Mesenchymal stem cell (in vitro differentiated cells and primary cell): ENCODE data around the gene IL11.

ENCODE experiments used
- DNase-seq: peaks from one replicate; pipeline ENCODE4 v3.0.0-alpha.2; 2013
- H2AFZ ChIP-seq: one replicate; pipeline ENCODE4 v1.6.1; 2013; ENCODE audit warnings: low read depth, mild to moderate bottlenecking, control low read depth, inconsistent platforms, low read length, moderate library complexity
- H2AK5ac ChIP-seq: 2 replicates; pipeline ENCODE4 v1.6.1; 2013; ENCODE audit warnings: low read length, moderate library complexity, mild to moderate bottlenecking, inconsistent platforms; ENCODE audit not compliant: severe bottlenecking
- H2BK120ac ChIP-seq: one replicate; pipeline ENCODE4 v1.6.1; 2013; ENCODE audit warnings: low read depth, mild to moderate bottlenecking, inconsistent platforms, low read length, moderate library complexity
- H2BK12ac ChIP-seq, 2 experiments: one replicate each; pipeline ENCODE4 v1.6.1; 2013; ENCODE audit warnings: inconsistent platforms in 2 of 2, low read length in 2 of 2, mild to moderate bottlenecking in 2 of 2, moderate library complexity in 2 of 2, control low read depth in 1 of 2
- H2BK15ac ChIP-seq: one replicate; pipeline ENCODE4 v1.6.1; 2013; ENCODE audit warnings: mild to moderate bottlenecking, low read depth, inconsistent platforms; ENCODE audit not compliant: poor library complexity, severe bottlenecking
- H2BK5ac ChIP-seq: 2 replicates; pipeline ENCODE4 v1.6.1; 2013; ENCODE audit warnings: low read depth, mild to moderate bottlenecking, low read length, control low read depth, inconsistent platforms; ENCODE audit not compliant: poor library complexity, severe bottlenecking
- H3K14ac ChIP-seq, 2 experiments: one replicate each; pipeline ENCODE4 v1.6.1; 2013; ENCODE audit warnings: inconsistent platforms in 2 of 2, low read length in 2 of 2, control low read depth in 1 of 2, mild to moderate bottlenecking in 1 of 2, moderate library complexity in 1 of 2
- H3K18ac ChIP-seq, 2 experiments: one replicate each; pipeline ENCODE4 v1.6.1; 2013; ENCODE audit warnings: inconsistent platforms in 2 of 2, low read length in 2 of 2, control low read depth in 1 of 2, low read depth in 1 of 2, mild to moderate bottlenecking in 1 of 2
- H3K23ac ChIP-seq, 2 experiments: one replicate each; pipeline ENCODE4 v1.6.1; 2013; ENCODE audit warnings: inconsistent platforms in 2 of 2, low read length in 2 of 2, mild to moderate bottlenecking in 2 of 2, moderate library complexity in 2 of 2, control low read depth in 1 of 2
- H3K27ac ChIP-seq: 2 replicates; pipeline ENCODE4 v1.5.1; 2013; ENCODE audit warnings: mild to moderate bottlenecking, moderate library complexity, low read length, control low read depth, inconsistent platforms; ENCODE audit not compliant: poor library complexity, severe bottlenecking
- H3K27me3 ChIP-seq, 2 experiments: 2 replicates each; pipeline versions ENCODE4 v1.6.1 to v1.7.0; 2013; ENCODE audit warnings: low read length in 2 of 2, mild to moderate bottlenecking in 2 of 2, moderate library complexity in 2 of 2, control low read depth in 1 of 2, inconsistent platforms in 1 of 2; ENCODE audit not compliant: control insufficient read depth in 1 of 2, insufficient read depth in 1 of 2
- H3K36me3 ChIP-seq, 2 experiments: 2 replicates each; pipeline versions ENCODE4 v1.6.1 to v1.7.0; 2013; ENCODE audit warnings: low read length in 2 of 2, control low read depth in 1 of 2, inconsistent platforms in 1 of 2, low read depth in 1 of 2, mild to moderate bottlenecking in 1 of 2; ENCODE audit not compliant: insufficient read depth in 2 of 2, control insufficient read depth in 1 of 2
- H3K4ac ChIP-seq, 2 experiments: one replicate each; pipeline ENCODE4 v1.6.1; 2013; ENCODE audit warnings: inconsistent platforms in 2 of 2, low read length in 2 of 2, mild to moderate bottlenecking in 2 of 2, moderate library complexity in 2 of 2, control low read depth in 1 of 2, low read depth in 1 of 2
- H3K4me1 ChIP-seq: 2 replicates; pipeline ENCODE4 v1.6.1; 2013; ENCODE audit warnings: low read depth, low read length, control low read depth; ENCODE audit not compliant: control insufficient read depth, insufficient read depth
- H3K4me2 ChIP-seq: 2 replicates; pipeline ENCODE4 v1.6.1; 2013; ENCODE audit warnings: low read length, mild to moderate bottlenecking, inconsistent platforms; ENCODE audit not compliant: poor library complexity, severe bottlenecking
- H3K4me3 ChIP-seq, 2 experiments: 2 replicates each; pipeline versions ENCODE4 v1.5.1 to v1.7.0; 2013; ENCODE audit warnings: low read length in 2 of 2, mild to moderate bottlenecking in 2 of 2, control low read depth in 1 of 2, low read depth in 1 of 2; ENCODE audit not compliant: insufficient read depth in 1 of 2
- H3K79me1 ChIP-seq: replicated peaks from 2 replicates; pipeline ENCODE4 v1.6.1; 2013; ENCODE audit warnings: mild to moderate bottlenecking, control low read depth, low read length, inconsistent platforms; ENCODE audit not compliant: poor library complexity, severe bottlenecking
- H3K9ac ChIP-seq: 2 replicates; pipeline ENCODE4 v1.7.0; 2013; ENCODE audit warnings: mild to moderate bottlenecking, low read length, moderate library complexity
- H3K9me3 ChIP-seq: 2 replicates; pipeline ENCODE4 v1.7.0; 2013; ENCODE audit warnings: mild to moderate bottlenecking, low read length; ENCODE audit not compliant: control insufficient read depth
- H4K8ac ChIP-seq: one replicate; pipeline ENCODE4 v1.6.1; 2013; ENCODE audit warnings: inconsistent platforms, mild to moderate bottlenecking, low read length, moderate library complexity
- H4K91ac ChIP-seq: one replicate; pipeline ENCODE4 v1.6.1; 2013; ENCODE audit warnings: mild to moderate bottlenecking, low read length, inconsistent platforms
- WGBS: methylation state at CpG from one replicate; pipeline ENCODE4 v1.1.7; 2013; ENCODE audit warnings: mixed read lengths; 5-methylcytosine and 5-hydroxymethylcytosine counted together

IL11 gene

GRCh38 chr19:55354698-55355212 lies 15.5 kb downstream of the IL11 start, which contains the start of gene COX6B2:
Gene COX6B2, minus strand, starts transcription at chr19:55354719. Its CDS starts 198 bp downstream, at chr19:55354521.
- Histone ChIP-seq H3K9ac (no peak within 1 kb of the TSS), H3K9me3 (no peaks in the 10 kb centered on the region), H3K4me2 (peak within 1 kb of the TSS; percentile 92), H3K4me3 (peak within 1 kb of the TSS; percentile 55 to 66), H4K91ac (no peak within 1 kb of the TSS), H3K36me3 (peaks cover 0 to 3% of the 10 kb centered on the region in 2 experiments), H3K79me1 (no peaks in the 10 kb centered on the region), H3K18ac (peak within 1 kb of the TSS; percentile 85 to 87), H2BK5ac (no peak within 1 kb of the TSS), H3K14ac (no peak within 1 kb of the TSS), H3K4ac (peak within 1 kb of the TSS in 1 of 2 experiments; percentile 21), H2BK12ac (peak within 1 kb of the TSS in 1 of 2 experiments; percentile 16), H3K27me3 (peaks cover 49 to 71% of the 10 kb centered on the region in 2 experiments), H3K23ac (no peak within 1 kb of the TSS), H3K27ac (no peak within 1 kb of the TSS), H2BK15ac (peak within 1 kb of the TSS; percentile 74), H3K4me1 (peaks cover 24% of the 10 kb centered on the region), H2BK120ac (no peak within 1 kb of the TSS), H2AK5ac (no peak within 1 kb of the TSS), H4K8ac (peak within 1 kb of the TSS; percentile 71), H2AFZ (peak within 1 kb of the TSS; percentile 49)
- DNase-seq = no peak
- WGBS = 9% methylated on average over 18 of the region's 43 CpGs

- H2BK15ac ChIP-seq = peak overlapping the region; percentile 74
- H3K79me1 ChIP-seq = no peaks in the 10 kb centered on the region
- H4K91ac ChIP-seq = no peak overlapping the region
- WGBS = 5% methylated on average over 49 of the region's 72 CpGs
- H4K8ac ChIP-seq = peak overlapping the region; percentile 71
- H3K4me1 ChIP-seq = peaks cover 24% of the 10 kb centered on the region
- H3K9ac ChIP-seq = no peak overlapping the region
- H3K14ac ChIP-seq = no peak overlapping the region
- peaks cover 0 to 3% of the 10 kb centered on the region in 2 experiments for H3K36me3 ChIP-seq
- peak overlapping the region; percentile 49 for H2AFZ ChIP-seq
- H2BK5ac ChIP-seq = no peak overlapping the region
- peak overlapping the region; percentile 92 for H3K4me2 ChIP-seq
- DNase-seq = peak; percentile 76
- peak overlapping the region; percentile 85 to 87 for H3K18ac ChIP-seq
- no peak overlapping the region for H3K23ac ChIP-seq
- H2BK120ac ChIP-seq = no peak overlapping the region
- H3K4ac ChIP-seq = peak overlapping the region in 1 of 2 experiments; percentile 21
- no peak overlapping the region for H3K27ac ChIP-seq
- no peak overlapping the region for H2AK5ac ChIP-seq
- peak overlapping the region; percentile 55 to 66 for H3K4me3 ChIP-seq
- peak overlapping the region in 1 of 2 experiments; percentile 16 for H2BK12ac ChIP-seq
- H3K27me3 ChIP-seq = peaks cover 49 to 71% of the 10 kb centered on the region in 2 experiments
- H3K9me3 ChIP-seq = no peaks in the 10 kb centered on the region
Observed at GRCh38 chr19:55353803-55354697, 16.2 kb downstream of the IL11 start.

GRCh38 chr19:55353356-55353802 lies 16.9 kb downstream of the IL11 start:
- peaks cover 0 to 4% of the 10 kb centered on the region in 2 experiments for H3K36me3 ChIP-seq
- H3K14ac ChIP-seq = peak overlapping the region in 1 of 2 experiments; percentile 69
- no peak overlapping the region for H2BK15ac ChIP-seq
- H2BK12ac ChIP-seq = peak overlapping the region in 1 of 2 experiments; percentile 47
- H3K4me1 ChIP-seq = peaks cover 26% of the 10 kb centered on the region
- H2AFZ ChIP-seq = peak overlapping the region; percentile 49
- H3K18ac ChIP-seq = peak overlapping the region in 1 of 2 experiments; percentile 87
- H3K4ac ChIP-seq = peak overlapping the region in 1 of 2 experiments; percentile 21
- peak overlapping the region; percentile 71 for H4K8ac ChIP-seq
- no peak overlapping the region for H3K27ac ChIP-seq
- peak overlapping the region; percentile 21 for H2AK5ac ChIP-seq
- H3K9ac ChIP-seq = no peak overlapping the region
- 15% methylated on average over 24 of the region's 24 CpGs for WGBS
- no peaks in the 10 kb centered on the region for H3K9me3 ChIP-seq
- H2BK120ac ChIP-seq = no peak overlapping the region
- peak overlapping the region; percentile 35 for H4K91ac ChIP-seq
- no peak for DNase-seq
- peak overlapping the region; percentile 92 for H3K4me2 ChIP-seq
- peaks cover 49 to 70% of the 10 kb centered on the region in 2 experiments for H3K27me3 ChIP-seq
- no peak overlapping the region for H2BK5ac ChIP-seq
- peak overlapping the region; percentile 55 to 66 for H3K4me3 ChIP-seq
- peak overlapping the region in 1 of 2 experiments; percentile 85 for H3K23ac ChIP-seq
- H3K79me1 ChIP-seq = no peaks in the 10 kb centered on the region
